Transverse colon (tissue), 4 donors: ENCODE measurements around the gene LMX1B. TPM values are rescaled to one million over a fixed set of nuclear protein-coding genes. Genes with fewer than 3 reads are reported as not detected.

Experiments
- DNase-seq: peaks from one replicate; pipeline ENCODE4 v3.0.0-alpha.2; 2019
- H3K27ac ChIP-seq, 4 donors: fragments of 200-600 bp; sonication (generic); 2 replicates each; pipeline ENCODE4 v1.5.1; 2016 to 2018; ENCODE audit warnings: inconsistent platforms in 4 of 4
- H3K27me3 ChIP-seq: fragments of 200-600 bp; sonication (generic); 2 replicates; pipeline ENCODE4 v1.5.1; 2017; ENCODE audit warnings: inconsistent platforms
- H3K36me3 ChIP-seq, 4 donors: fragments of 200-600 bp; sonication (generic); 2 replicates each; pipeline ENCODE4 v1.5.1; 2017 to 2019; ENCODE audit warnings: inconsistent platforms in 4 of 4
- H3K4me1 ChIP-seq, 4 donors: fragments of 200-600 bp; sonication (generic); 2 replicates each; pipeline ENCODE4 v1.5.1; 2017 to 2020; ENCODE audit warnings: inconsistent platforms in 4 of 4
- H3K4me3 ChIP-seq, 4 donors: fragments of 200-600 bp; sonication (generic); 1 replicate in 1 of 4; 2 replicates in 3 of 4; pipeline versions ENCODE4 v1.5.1 to v1.6.1; 2017 to 2019; ENCODE audit warnings: inconsistent platforms in 4 of 4
- H3K9me3 ChIP-seq, 2 donors: fragments of 200-600 bp; sonication (generic); 2 replicates each; pipeline ENCODE4 v1.5.1; 2017 to 2019; ENCODE audit warnings: inconsistent platforms in 2 of 2
- CTCF ChIP-seq, 5 experiments: fragments of 200-600 bp in 3 of 5; fragments of 450-650 bp in 2 of 5; sonication (generic) in 3 of 5; IDR thresholded peaks; 1 replicate in 2 of 5; 2 replicates in 3 of 5; pipeline ENCODE4 v1.5.1; 2016 to 2017; ENCODE audit warnings: antibody characterized with exemption in 5 of 5, inconsistent platforms in 3 of 5, mild to moderate bottlenecking in 2 of 5, moderate library complexity in 1 of 5
- EP300 ChIP-seq: sonication (generic); formaldehyde crosslinking; IDR thresholded peaks from one replicate; pipeline ENCODE4 v1.6.1; 2017; ENCODE audit warnings: antibody characterized with exemption, low read depth
- POLR2A ChIP-seq: fragments of 450-650 bp; IDR thresholded peaks from one replicate; pipeline ENCODE4 v1.6.1; 2016; ENCODE audit warnings: antibody characterized with exemption, mild to moderate bottlenecking, moderate library complexity
- POLR2AphosphoS5 ChIP-seq, 3 donors: sonication (generic); formaldehyde crosslinking; IDR thresholded peaks; one replicate each; pipeline ENCODE4 v1.6.1; 2016; ENCODE audit warnings: antibody characterized with exemption in 3 of 3
- WGBS, 2 donors: methylation state at CpG; one replicate each; pipeline ENCODE4 v1.1.5; 2018; ENCODE audit warnings: low coverage in 1 of 2; 5-methylcytosine and 5-hydroxymethylcytosine counted together
- in situ Hi-C, 4 donors: fragments of 200-750 bp; cut with MboI; loops; one replicate each; pipeline versions ENCODE4 v1.15.0 to v1.15.1; 2017; ENCODE audit warnings: low sequenced_read_pairs in 3 of 4, low pct_ligation_motif_present in 1 of 4, low pct_unique_long_range_greater_than_20kb in 1 of 4
- intact Hi-C: fragments of 100-400 bp; cut with DNase I; formaldehyde crosslinking; loops from one replicate; pipeline ENCODE4 v1.15.1; 2023; ENCODE audit warnings: low total_unique reads
- total RNA-seq, 4 donors: library from RNA; depleted of rRNA; stranded (reverse); fragments of >200 nt; gene quantifications; one replicate each; pipeline ENCODE4 v1.1.0, GENCODE V29; 2016

Gene LMX1B
- total RNA-seq, 4 donors from 2014 or later, result 0.64 TPM; not detected in 3

- WGBS, 2 donors, result 64% methylated on average over 3 of the region's 3 CpGs; no CpG with 5 or more reads in 1 of the 2 donors
- no peak for DNase-seq
- no peaks in the 10 kb centered on the region for H3K4me1 ChIP-seq
- no peak for TF ChIP-seq POLR2A
- no peak for TF ChIP-seq POLR2AphosphoS5 (IDR thresholded peaks at IDR 0.05)
- no peak for TF ChIP-seq CTCF (IDR thresholded peaks at IDR 0.05)
- no peak for TF ChIP-seq EP300
- H3K27ac ChIP-seq, result no peak overlapping the region
- no peaks in the 10 kb centered on the region for H3K36me3 ChIP-seq
- no peaks in the 10 kb centered on the region for H3K9me3 ChIP-seq
- intact Hi-C loops (no loop called here), in situ Hi-C loops (no loop called here)
- H3K4me3 ChIP-seq, result no peak overlapping the region
- peaks cover 78% of the 10 kb centered on the region for H3K27me3 ChIP-seq
Observed at GRCh38 chr9:126697330-126697729, 83.6 kb downstream of the LMX1B start.

- in situ Hi-C loops (no loop called here), intact Hi-C loops (no loop called here)
- H3K4me3 ChIP-seq, result no peak overlapping the region
- 58% methylated on average over 2 of the region's 2 CpGs; no CpG with 5 or more reads in 1 of the 2 donors for WGBS, 2 donors
- H3K27me3 ChIP-seq, result peaks cover 81% of the 10 kb centered on the region
- TF ChIP-seq CTCF (IDR thresholded peaks at IDR 0.05), result no peak
- no peak for TF ChIP-seq POLR2A
- TF ChIP-seq POLR2AphosphoS5 (IDR thresholded peaks at IDR 0.05), result no peak
- no peak for TF ChIP-seq EP300
- no peaks in the 10 kb centered on the region for H3K36me3 ChIP-seq
- no peak overlapping the region for H3K27ac ChIP-seq
- no peaks in the 10 kb centered on the region for H3K9me3 ChIP-seq
- DNase-seq, result no peak
- H3K4me1 ChIP-seq, result no peaks in the 10 kb centered on the region
Observed at GRCh38 chr9:126698251-126698650, 84.5 kb downstream of the LMX1B start.

GRCh38 chr9:126698756-126699155 lies 85.0 kb downstream of the LMX1B start:
- no peak for TF ChIP-seq POLR2AphosphoS5 (IDR thresholded peaks at IDR 0.05)
- H3K4me1 ChIP-seq, result no peaks in the 10 kb centered on the region
- peaks cover 81% of the 10 kb centered on the region for H3K27me3 ChIP-seq
- DNase-seq, result no peak
- WGBS, 2 donors, result 66 to 80% methylated on average over 3 to 5 of the region's 5 CpGs
- H3K9me3 ChIP-seq, result no peaks in the 10 kb centered on the region
- in situ Hi-C loops, result no loop called here
- H3K4me3 ChIP-seq, result no peak overlapping the region
- no peak overlapping the region for H3K27ac ChIP-seq
- H3K36me3 ChIP-seq, result no peaks in the 10 kb centered on the region
- intact Hi-C loops, result no loop called here

- Histone ChIP-seq H3K4me3 (no peak overlapping the region), H3K27me3 (peaks cover 81% of the 10 kb centered on the region), H3K36me3 (no peaks in the 10 kb centered on the region), H3K4me1 (no peaks in the 10 kb centered on the region), H3K9me3 (no peaks in the 10 kb centered on the region), H3K27ac (no peak overlapping the region)
- intact Hi-C loops (no loop called here), in situ Hi-C loops (no loop called here)
- TF ChIP-seq POLR2A (no peak), POLR2AphosphoS5 (IDR thresholded peaks at IDR 0.05) (no peak), CTCF (IDR thresholded peaks at IDR 0.05) (no peak), EP300 (no peak)
- 75% methylated on average over 7 of the region's 10 CpGs; no CpG with 5 or more reads in 1 of the 2 donors for WGBS, 2 donors
- no peak for DNase-seq
Observed at GRCh38 chr9:126699401-126699881, 85.7 kb downstream of the LMX1B start.

- no peaks in the 10 kb centered on the region for H3K36me3 ChIP-seq
- in situ Hi-C loops, result loop anchor here in 2 of 4 donors (10.0 kb wide), 2 partner anchors 75 to 85 kb away; no protein-coding TSS in a partner anchor
- DNase-seq, result no peak
- no peak overlapping the region for H3K27ac ChIP-seq
- no peaks in the 10 kb centered on the region for H3K9me3 ChIP-seq
- TF ChIP-seq POLR2AphosphoS5 (IDR thresholded peaks at IDR 0.05) (no peak), EP300 (no peak), CTCF (IDR thresholded peaks at IDR 0.05) (no peak), POLR2A (no peak)
- intact Hi-C loops, result no loop called here
- 90% methylated on average over 10 of the region's 10 CpGs; no CpG with 5 or more reads in 1 of the 2 donors for WGBS, 2 donors
- H3K4me3 ChIP-seq, result no peak overlapping the region
- H3K27me3 ChIP-seq, result peaks cover 81% of the 10 kb centered on the region
- peaks cover 0 to 7% (median under 1%) of the 10 kb centered on the region in 4 donors for H3K4me1 ChIP-seq
Observed at GRCh38 chr9:126700296-126700695, 86.6 kb downstream of the LMX1B start.
